HepG2 (cell line): ENCODE measurements around the gene NDUFB6. TPM values are rescaled to one million over a fixed set of nuclear protein-coding genes. Genes with fewer than 3 reads are reported as not detected.

Source experiments
- ATAC-seq: fragments of 200-7000 bp; cut with Tn5 transposase; 3 replicates; pipeline ENCODE4 v1.9.1; 2020; ENCODE audit warnings: mild to moderate bottlenecking, moderate library complexity
- BruUV-seq: library from RNA; stranded (reverse); fragments of 400-500 nt; replicated peaks from 2 replicates; lab custom pipeline; 2021; lab: Mats Ljungman, UMichigan
- CTCF ChIA-PET: fragments of 300-600 bp; formaldehyde crosslinking; extraction: SDS; loops from one replicate; lab custom pipeline; 2021; ENCODE audit warnings: low total read pairs, inconsistent platforms, low intra/inter-chr PET ratio; lab: Yijun Ruan, JAX
- POLR2A ChIA-PET: fragments of 350-600 bp; sonication (Branson Sonifier 250); formaldehyde crosslinking; loops from one replicate; lab custom pipeline; 2020; ENCODE audit warnings: antibody characterized with exemption, inconsistent platforms; lab: Yijun Ruan, JAX
- DNase-seq: peaks from one replicate; pipeline ENCODE4 v3.0.0-alpha.2; 2015; ENCODE audit warnings: low spot score
- FAIRE-seq: peaks from 3 replicates; lab custom pipeline; 2011; peaks lifted over from hg19 to GRCh38; lab: Jason Lieb, UNC
- H2AFZ ChIP-seq: one replicate; pipeline ENCODE4 v1.6.1; 2011; ENCODE audit warnings: low read length, inconsistent platforms
- H3K27ac ChIP-seq: fragments of 300-600 bp; 3 replicates; pipeline ENCODE4 v1.8.0; 2011; ENCODE audit warnings: mixed run types, mild to moderate bottlenecking, mixed read lengths, low read length, inconsistent platforms; ENCODE audit not compliant: insufficient read depth; ENCODE audit errors: extremely low read length
- H3K27me3 ChIP-seq, 2 experiments: fragments of 200-600 bp in 1 of 2; 2 replicates in 1 of 2; 3 replicates in 1 of 2; pipeline versions ENCODE4 v1.6.0 to v1.8.0; 2011; ENCODE audit warnings: low read length in 2 of 2, mild to moderate bottlenecking in 2 of 2, moderate library complexity in 2 of 2, inconsistent platforms in 1 of 2; ENCODE audit not compliant: insufficient read depth in 2 of 2, control insufficient read depth in 1 of 2
- H3K36me3 ChIP-seq, 2 experiments: fragments of 200-600 bp in 1 of 2; replicated peaks in 1 of 2; 2 replicates in 1 of 2; 3 replicates in 1 of 2; pipeline versions ENCODE4 v1.5.1 to v1.8.0; 2011; ENCODE audit warnings: low read length in 2 of 2, inconsistent platforms in 1 of 2; ENCODE audit not compliant: insufficient read depth in 2 of 2, control insufficient read depth in 1 of 2
- H3K4me1 ChIP-seq: 2 replicates; pipeline ENCODE4 v1.5.1; 2012; ENCODE audit warnings: low read length, inconsistent platforms; ENCODE audit not compliant: insufficient read depth
- H3K4me2 ChIP-seq: 2 replicates; pipeline ENCODE4 v1.6.0; 2011; ENCODE audit warnings: low read depth, low read length, inconsistent platforms
- H3K4me3 ChIP-seq, 3 experiments: fragments of 200-600 bp in 1 of 3; sonication (generic), shearing (Covaris generic) in 1 of 3; replicated peaks in 1 of 3; 2 replicates each; pipeline ENCODE4 v1.5.1; 2011 to 2016; ENCODE audit warnings: low read length in 3 of 3, inconsistent platforms in 2 of 3, low read depth in 2 of 3, mild to moderate bottlenecking in 2 of 3, control low read depth in 1 of 3, mixed read lengths in 1 of 3; ENCODE audit not compliant: insufficient read depth in 1 of 3
- H3K79me2 ChIP-seq: one replicate; pipeline ENCODE4 v1.6.1; 2011; ENCODE audit warnings: low read length, inconsistent platforms; ENCODE audit not compliant: insufficient read depth
- H3K9ac ChIP-seq: 2 replicates; pipeline ENCODE4 v1.6.0; 2011; ENCODE audit warnings: mild to moderate bottlenecking, low read depth, low read length, inconsistent platforms; ENCODE audit not compliant: insufficient read depth
- H3K9me3 ChIP-seq: 2 replicates; pipeline ENCODE4 v1.5.1; 2012; ENCODE audit warnings: mild to moderate bottlenecking, low read length
- H4K20me1 ChIP-seq: 2 replicates; pipeline ENCODE4 v1.6.0; 2011; ENCODE audit warnings: inconsistent platforms, mild to moderate bottlenecking, low read length, moderate library complexity; ENCODE audit not compliant: insufficient read depth
- MIXL1 ChIP-seq: IDR thresholded peaks from 2 replicates; pipeline ENCODE4 v1.6.1; 2016
- SMAD3 ChIP-seq: sonication (generic); formaldehyde crosslinking; IDR thresholded peaks from 2 replicates; pipeline ENCODE4 v1.4.0; 2020; ENCODE audit warnings: missing genetic modification reagents
- ZNF30 ChIP-seq: sonication (generic); formaldehyde crosslinking; IDR thresholded peaks from 2 replicates; pipeline ENCODE4 v1.5.0; 2020; ENCODE audit warnings: mild to moderate bottlenecking, missing genetic modification reagents
- ZNF550 ChIP-seq: sonication (generic); formaldehyde crosslinking; IDR thresholded peaks from 2 replicates; pipeline ENCODE4 v1.4.0; 2020; ENCODE audit warnings: mild to moderate bottlenecking, missing genetic modification reagents, borderline replicate concordance
- ZNF569 ChIP-seq: sonication (generic); formaldehyde crosslinking; IDR thresholded peaks from 2 replicates; pipeline ENCODE4 v1.5.0; 2020; ENCODE audit warnings: mild to moderate bottlenecking, missing genetic modification reagents, moderate library complexity, borderline replicate concordance
- WGBS: methylation state at CpG from one replicate; pipeline ENCODE4 v1.1.6; 2017; ENCODE audit warnings: low lambda C conversion rate; 5-methylcytosine and 5-hydroxymethylcytosine counted together
- in situ Hi-C: cut with HindIII; loops from 2 replicates; pipeline ENCODE4 v1.10.0; 2017; ENCODE audit warnings: low pct_unique_long_range_greater_than_20kb; ENCODE audit not compliant: extremely low pct_ligation_motif_present
- intact Hi-C: fragments of 100-400 bp; cut with micrococcal nuclease; formaldehyde crosslinking; loops from one replicate; pipeline ENCODE4 v1.10.0; 2022; ENCODE audit not compliant: unreplicated experiment
- polyA plus RNA-seq, 8 experiments: library from polyadenylated mRNA; depleted of rRNA in 3 of 8; stranded (reverse) in 7 of 8; unstranded in 1 of 8; fragments of >200 nt; fragmentation: Illumina TruSeq in 4 of 8; extraction: Trizol in 4 of 8; gene quantifications; 2 replicates each; pipeline versions ENCODE4 v1.2.1 to v1.2.3, GENCODE V29; 2011 to 2016; ENCODE audit warnings: low read depth in 4 of 8, missing spikeins in 1 of 8, mixed read lengths in 1 of 8; ENCODE audit not compliant: insufficient read depth in 1 of 8
- total RNA-seq, 5 experiments: library from RNA; depleted of rRNA; stranded (reverse); fragments of >200 nt; fragmentation: Illumina TruSeq; extraction: Trizol; gene quantifications; 2 replicates each; pipeline ENCODE4 v1.2.3, GENCODE V29; 2016; ENCODE audit warnings: low read depth in 1 of 5
- TF ChIP-seq, protein P1 (sequence below): sonication (generic); formaldehyde crosslinking; IDR thresholded peaks from 2 replicates; pipeline ENCODE4 v1.4.0; 2020; ENCODE audit warnings: mild to moderate bottlenecking, missing genetic modification reagents
- TF ChIP-seq, protein P2 (sequence below): sonication (generic); formaldehyde crosslinking; IDR thresholded peaks from 2 replicates; pipeline ENCODE4 v1.5.0; 2020; ENCODE audit warnings: mild to moderate bottlenecking, missing genetic modification reagents, borderline replicate concordance
- TF ChIP-seq, protein P3 (sequence below): sonication (generic); formaldehyde crosslinking; IDR thresholded peaks from 2 replicates; pipeline ENCODE4 v1.4.0; 2020; ENCODE audit warnings: missing genetic modification reagents, mild to moderate bottlenecking, borderline replicate concordance

The NDUFB6 gene
- total and polyA plus RNA-seq, 2 of the 13 experiments (the other 11 are each of a cell fraction or from before 2014, with no cell fraction given): 31.2 to 81.9 TPM

DNA sequence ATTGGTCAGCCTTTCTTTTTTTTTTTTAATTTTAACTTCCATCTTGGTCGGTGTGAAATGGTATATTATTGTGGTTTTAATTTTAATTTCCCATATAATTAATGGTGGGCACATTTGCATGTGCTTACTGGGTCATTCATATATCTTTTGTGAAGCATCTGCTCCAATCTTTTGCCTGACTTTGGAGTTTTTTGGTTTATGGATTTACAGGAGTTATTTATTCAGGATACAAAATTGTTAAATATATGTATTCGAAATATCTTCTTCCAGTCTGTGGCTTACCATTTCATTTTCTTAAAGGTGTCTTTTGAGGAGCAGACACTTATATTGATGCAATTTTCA is 46.3 kb downstream of the NDUFB6 start (continued):
- TF ChIP-seq ZNF550 (no peak), SMAD3 (no peak)

DNA sequence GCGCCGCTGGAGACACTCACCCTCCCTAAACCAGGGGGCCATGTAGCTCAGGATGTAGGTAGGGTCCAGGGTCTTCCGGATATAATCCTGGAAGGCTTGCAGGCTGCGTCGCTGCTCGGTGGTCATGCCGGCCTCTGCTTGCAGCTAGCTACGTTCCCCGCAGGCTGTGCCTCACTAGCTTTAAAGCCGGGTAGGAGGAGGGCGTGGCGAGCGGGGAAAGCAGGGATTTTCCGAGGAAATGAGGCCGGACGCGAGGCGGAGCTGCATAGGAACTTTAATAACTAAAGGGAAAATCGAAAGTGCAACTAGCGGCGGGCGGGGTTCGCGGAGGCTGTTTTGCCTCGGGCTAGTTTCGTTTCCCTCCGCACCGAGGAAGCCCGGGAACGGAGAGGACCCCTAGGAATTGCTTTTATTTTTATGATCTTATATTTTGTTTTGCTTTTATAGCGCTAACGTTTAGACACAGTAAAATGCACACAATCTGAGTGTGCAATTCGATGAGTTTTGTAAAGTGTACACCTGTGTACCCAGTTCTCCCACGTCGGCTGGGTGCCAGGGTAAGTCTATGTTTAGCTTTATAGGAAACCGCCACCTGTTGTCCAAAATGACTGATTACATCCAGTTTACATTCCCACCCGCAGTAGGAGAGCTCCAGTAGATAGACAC is 46.8 kb downstream of the NDUFB6 start, which contains the start of gene RIGI:
RIGI (minus strand) TSS at position 156 of the 666 bp plus-strand sequence; CDS start at position 126, 30 bp downstream.
- H3K4me3 ChIP-seq: peak within 1 kb of the TSS; percentile 80 to 86 (median 82)
- intact Hi-C loops: loop anchor here (1.0 kb wide), 5 partner anchors 39 to 147 kb away; no protein-coding TSS in a partner anchor
- FAIRE-seq (peak; percentile 81), DNase-seq (peak; percentile 89), ATAC-seq (peak; percentile 90)
- no peaks in the 10 kb centered on the region for H3K9me3 ChIP-seq
- no peaks in the 10 kb centered on the region for H4K20me1 ChIP-seq
- H3K9ac ChIP-seq: peak within 1 kb of the TSS; percentile 76
- no TSS peak for BruUV-seq
- H3K36me3 ChIP-seq: no peaks in the 10 kb centered on the region
- H3K27ac ChIP-seq: peak within 1 kb of the TSS; percentile 75
- ChIA-PET POLR2A (interaction anchor here (1.0 to 2.8 kb wide), 12 partner anchors 17 to 499 kb away, joined by 4 to 43 read pairs (median 11); partner anchors contain the start of genes ACO1, DNAJA1, NDUFB6 and SMIM27), CTCF (interaction anchor here (3.4 kb wide), 1 partner anchor 147 kb away, joined by 33 read pairs; no protein-coding TSS in a partner anchor)
- in situ Hi-C loops: loop anchor here (5.0 kb wide), 1 partner anchor 144 kb away; the partner anchor contains the start of gene ACO1
- 2% methylated on average over 28 of the region's 37 CpGs for WGBS
- H3K4me1 ChIP-seq: peaks cover 39% of the 10 kb centered on the region
- peak within 1 kb of the TSS; percentile 70 for H2AFZ ChIP-seq
- H3K27me3 ChIP-seq: no peaks in the 10 kb centered on the region; a peak in 1 of 5 replicates
- peak within 1 kb of the TSS; percentile 89 for H3K4me2 ChIP-seq
- H3K79me2 ChIP-seq: peaks cover 6% of the 10 kb centered on the region
- TF ChIP-seq, protein P1, sequence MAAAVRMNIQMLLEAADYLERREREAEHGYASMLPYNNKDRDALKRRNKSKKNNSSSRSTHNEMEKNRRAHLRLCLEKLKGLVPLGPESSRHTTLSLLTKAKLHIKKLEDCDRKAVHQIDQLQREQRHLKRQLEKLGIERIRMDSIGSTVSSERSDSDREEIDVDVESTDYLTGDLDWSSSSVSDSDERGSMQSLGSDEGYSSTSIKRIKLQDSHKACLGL (CRISPR knock-in tag): no peak
- TF ChIP-seq, protein P2, sequence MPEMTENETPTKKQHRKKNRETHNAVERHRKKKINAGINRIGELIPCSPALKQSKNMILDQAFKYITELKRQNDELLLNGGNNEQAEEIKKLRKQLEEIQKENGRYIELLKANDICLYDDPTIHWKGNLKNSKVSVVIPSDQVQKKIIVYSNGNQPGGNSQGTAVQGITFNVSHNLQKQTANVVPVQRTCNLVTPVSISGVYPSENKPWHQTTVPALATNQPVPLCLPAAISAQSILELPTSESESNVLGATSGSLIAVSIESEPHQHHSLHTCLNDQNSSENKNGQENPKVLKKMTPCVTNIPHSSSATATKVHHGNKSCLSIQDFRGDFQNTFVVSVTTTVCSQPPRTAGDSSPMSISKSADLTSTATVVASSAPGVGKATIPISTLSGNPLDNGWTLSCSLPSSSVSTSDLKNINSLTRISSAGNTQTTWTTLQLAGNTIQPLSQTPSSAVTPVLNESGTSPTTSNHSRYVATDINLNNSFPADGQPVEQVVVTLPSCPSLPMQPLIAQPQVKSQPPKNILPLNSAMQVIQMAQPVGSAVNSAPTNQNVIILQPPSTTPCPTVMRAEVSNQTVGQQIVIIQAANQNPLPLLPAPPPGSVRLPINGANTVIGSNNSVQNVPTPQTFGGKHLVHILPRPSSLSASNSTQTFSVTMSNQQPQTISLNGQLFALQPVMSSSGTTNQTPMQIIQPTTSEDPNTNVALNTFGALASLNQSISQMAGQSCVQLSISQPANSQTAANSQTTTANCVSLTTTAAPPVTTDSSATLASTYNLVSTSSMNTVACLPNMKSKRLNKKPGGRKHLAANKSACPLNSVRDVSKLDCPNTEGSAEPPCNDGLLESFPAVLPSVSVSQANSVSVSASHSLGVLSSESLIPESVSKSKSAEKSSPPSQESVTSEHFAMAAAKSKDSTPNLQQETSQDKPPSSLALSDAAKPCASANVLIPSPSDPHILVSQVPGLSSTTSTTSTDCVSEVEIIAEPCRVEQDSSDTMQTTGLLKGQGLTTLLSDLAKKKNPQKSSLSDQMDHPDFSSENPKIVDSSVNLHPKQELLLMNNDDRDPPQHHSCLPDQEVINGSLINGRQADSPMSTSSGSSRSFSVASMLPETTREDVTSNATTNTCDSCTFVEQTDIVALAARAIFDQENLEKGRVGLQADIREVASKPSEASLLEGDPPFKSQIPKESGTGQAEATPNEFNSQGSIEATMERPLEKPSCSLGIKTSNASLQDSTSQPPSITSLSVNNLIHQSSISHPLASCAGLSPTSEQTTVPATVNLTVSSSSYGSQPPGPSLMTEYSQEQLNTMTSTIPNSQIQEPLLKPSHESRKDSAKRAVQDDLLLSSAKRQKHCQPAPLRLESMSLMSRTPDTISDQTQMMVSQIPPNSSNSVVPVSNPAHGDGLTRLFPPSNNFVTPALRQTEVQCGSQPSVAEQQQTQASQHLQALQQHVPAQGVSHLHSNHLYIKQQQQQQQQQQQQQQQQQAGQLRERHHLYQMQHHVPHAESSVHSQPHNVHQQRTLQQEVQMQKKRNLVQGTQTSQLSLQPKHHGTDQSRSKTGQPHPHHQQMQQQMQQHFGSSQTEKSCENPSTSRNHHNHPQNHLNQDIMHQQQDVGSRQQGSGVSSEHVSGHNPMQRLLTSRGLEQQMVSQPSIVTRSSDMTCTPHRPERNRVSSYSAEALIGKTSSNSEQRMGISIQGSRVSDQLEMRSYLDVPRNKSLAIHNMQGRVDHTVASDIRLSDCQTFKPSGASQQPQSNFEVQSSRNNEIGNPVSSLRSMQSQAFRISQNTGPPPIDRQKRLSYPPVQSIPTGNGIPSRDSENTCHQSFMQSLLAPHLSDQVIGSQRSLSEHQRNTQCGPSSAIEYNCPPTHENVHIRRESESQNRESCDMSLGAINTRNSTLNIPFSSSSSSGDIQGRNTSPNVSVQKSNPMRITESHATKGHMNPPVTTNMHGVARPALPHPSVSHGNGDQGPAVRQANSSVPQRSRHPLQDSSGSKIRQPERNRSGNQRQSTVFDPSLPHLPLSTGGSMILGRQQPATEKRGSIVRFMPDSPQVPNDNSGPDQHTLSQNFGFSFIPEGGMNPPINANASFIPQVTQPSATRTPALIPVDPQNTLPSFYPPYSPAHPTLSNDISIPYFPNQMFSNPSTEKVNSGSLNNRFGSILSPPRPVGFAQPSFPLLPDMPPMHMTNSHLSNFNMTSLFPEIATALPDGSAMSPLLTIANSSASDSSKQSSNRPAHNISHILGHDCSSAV: no peak
- no peak for TF ChIP-seq ZNF569 (CRISPR knock-in tag)
- TF ChIP-seq, protein P3, sequence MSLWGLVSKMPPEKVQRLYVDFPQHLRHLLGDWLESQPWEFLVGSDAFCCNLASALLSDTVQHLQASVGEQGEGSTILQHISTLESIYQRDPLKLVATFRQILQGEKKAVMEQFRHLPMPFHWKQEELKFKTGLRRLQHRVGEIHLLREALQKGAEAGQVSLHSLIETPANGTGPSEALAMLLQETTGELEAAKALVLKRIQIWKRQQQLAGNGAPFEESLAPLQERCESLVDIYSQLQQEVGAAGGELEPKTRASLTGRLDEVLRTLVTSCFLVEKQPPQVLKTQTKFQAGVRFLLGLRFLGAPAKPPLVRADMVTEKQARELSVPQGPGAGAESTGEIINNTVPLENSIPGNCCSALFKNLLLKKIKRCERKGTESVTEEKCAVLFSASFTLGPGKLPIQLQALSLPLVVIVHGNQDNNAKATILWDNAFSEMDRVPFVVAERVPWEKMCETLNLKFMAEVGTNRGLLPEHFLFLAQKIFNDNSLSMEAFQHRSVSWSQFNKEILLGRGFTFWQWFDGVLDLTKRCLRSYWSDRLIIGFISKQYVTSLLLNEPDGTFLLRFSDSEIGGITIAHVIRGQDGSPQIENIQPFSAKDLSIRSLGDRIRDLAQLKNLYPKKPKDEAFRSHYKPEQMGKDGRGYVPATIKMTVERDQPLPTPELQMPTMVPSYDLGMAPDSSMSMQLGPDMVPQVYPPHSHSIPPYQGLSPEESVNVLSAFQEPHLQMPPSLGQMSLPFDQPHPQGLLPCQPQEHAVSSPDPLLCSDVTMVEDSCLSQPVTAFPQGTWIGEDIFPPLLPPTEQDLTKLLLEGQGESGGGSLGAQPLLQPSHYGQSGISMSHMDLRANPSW (CRISPR knock-in tag): no peak
- TF ChIP-seq ZNF30 (CRISPR knock-in tag): no peak
- peak; percentile 42; the same call in 1 of the 2 replicates for TF ChIP-seq MIXL1 (CRISPR knock-in tag)
